Skeletal muscle satellite cell (primary cell): ENCODE measurements around the gene TMEM253. TPM values are rescaled to one million over a fixed set of nuclear protein-coding genes. Genes with fewer than 3 reads are reported as not detected.

Source experiments
- H3K27me3 ChIP-seq: 2 replicates; pipeline ENCODE4 v1.7.0; 2013; ENCODE audit warnings: low read length; ENCODE audit not compliant: control insufficient read depth, insufficient read depth
- H3K36me3 ChIP-seq: 2 replicates; pipeline ENCODE4 v1.7.0; 2013; ENCODE audit warnings: mild to moderate bottlenecking, control low read depth, low read length; ENCODE audit not compliant: insufficient read depth
- H3K4me1 ChIP-seq: 2 replicates; pipeline ENCODE4 v1.7.0; 2013; ENCODE audit warnings: low read length; ENCODE audit not compliant: control insufficient read depth, insufficient read depth
- H3K4me2 ChIP-seq: 2 replicates; pipeline ENCODE4 v1.7.0; 2013; ENCODE audit warnings: mild to moderate bottlenecking, low read length
- H3K4me3 ChIP-seq: 2 replicates; pipeline ENCODE4 v1.7.0; 2013; ENCODE audit warnings: low read length
- H3K9ac ChIP-seq: 2 replicates; pipeline ENCODE4 v1.7.0; 2013; ENCODE audit warnings: mild to moderate bottlenecking, low read depth, low read length, moderate library complexity
- H3K9me3 ChIP-seq: replicated peaks from 2 replicates; pipeline ENCODE4 v1.7.0; 2013; ENCODE audit warnings: mild to moderate bottlenecking, control low read depth, low read length
- total RNA-seq: library from RNA; depleted of rRNA; stranded (reverse); fragments of >200 nt; gene quantifications from 2 replicates; pipeline ENCODE4 v1.2.3, GENCODE V29; 2012; rRNA removed

TMEM253 gene
- total RNA-seq, result under 0.01 and 0.51 TPM in 2 replicates

DNA sequence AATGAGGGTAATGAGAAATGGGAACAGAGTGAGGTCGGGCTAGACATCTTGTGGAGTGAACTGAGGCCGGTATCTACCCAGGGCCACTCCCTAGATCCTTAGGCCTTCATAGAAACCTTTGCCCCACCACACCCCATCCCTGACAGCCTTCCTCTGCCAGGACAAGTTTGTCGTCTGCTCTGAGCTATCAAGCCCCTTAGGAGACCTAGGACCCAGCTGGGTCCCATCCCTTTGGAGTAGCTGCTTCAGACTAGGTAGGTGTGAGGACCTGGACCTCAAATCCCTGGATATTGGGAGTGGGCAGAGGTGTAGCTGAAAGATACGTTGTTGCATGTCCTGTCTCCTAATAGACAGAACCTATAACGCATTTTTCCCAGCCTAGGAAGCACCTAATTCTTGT, at the start of gene TMEM253:
Gene TMEM253 (plus strand): TSS at position 136 of the 400 bp plus-strand sequence. CDS start 278 bp downstream, outside the sequence.
- H3K4me3 ChIP-seq, result no peak within 1 kb of the TSS
- no peak within 1 kb of the TSS for H3K4me2 ChIP-seq
- H3K4me1 ChIP-seq, result peaks cover 42% of the 10 kb centered on the region
- no peak within 1 kb of the TSS for H3K9ac ChIP-seq
- H3K27me3 ChIP-seq, result no peaks in the 10 kb centered on the region
- H3K9me3 ChIP-seq, result no peaks in the 10 kb centered on the region
- H3K36me3 ChIP-seq, result no peaks in the 10 kb centered on the region

DNA sequence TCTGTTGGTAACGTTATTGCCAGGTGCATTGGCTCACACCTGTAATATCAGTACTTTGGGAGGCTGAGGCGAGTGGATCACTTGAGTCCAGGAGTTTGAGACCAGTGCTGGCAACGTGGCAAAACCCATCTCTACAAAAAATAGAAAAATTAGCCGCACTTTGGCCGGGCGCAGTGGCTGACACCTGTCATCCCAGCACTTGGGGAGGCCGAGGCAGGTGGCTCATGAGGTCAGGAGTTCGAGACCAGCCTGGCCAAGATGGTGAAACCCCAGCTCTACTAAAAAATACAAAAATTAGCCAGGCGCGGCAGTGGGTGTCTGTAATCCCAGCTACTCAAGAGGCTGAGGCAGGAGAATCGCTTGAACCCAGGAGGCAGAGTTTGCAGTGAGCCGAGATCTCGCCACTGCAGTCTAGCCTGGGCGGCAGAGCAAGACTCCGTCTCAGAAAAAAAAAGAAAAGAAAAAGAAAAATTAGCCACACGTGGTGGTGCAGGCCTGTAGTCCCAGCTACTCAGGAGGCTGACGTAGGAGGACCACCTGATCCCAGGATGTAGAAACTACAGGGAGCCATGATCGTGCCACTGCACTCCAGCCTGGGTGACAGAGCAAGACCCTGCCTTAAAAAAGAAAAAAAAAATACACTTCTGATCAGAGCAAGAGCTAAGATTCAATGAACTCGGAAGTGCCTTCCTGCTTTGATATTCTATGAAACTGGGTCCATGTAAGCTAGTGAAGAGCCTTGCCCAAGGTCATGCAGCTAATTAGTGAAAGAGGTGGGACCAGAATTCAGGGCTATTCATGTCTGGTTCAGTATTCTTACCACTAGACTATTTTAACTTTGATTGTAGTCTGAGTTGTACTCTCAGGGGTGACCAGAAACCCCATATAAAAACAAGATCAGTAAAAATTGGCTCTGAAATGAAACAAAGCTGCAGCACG, 47.4 kb upstream of the TMEM253 start:
- Histone ChIP-seq H3K4me3 (no peak overlapping the region), H3K9ac (no peak overlapping the region), H3K4me1 (peaks cover 4% of the 10 kb centered on the region), H3K36me3 (no peaks in the 10 kb centered on the region), H3K4me2 (no peak overlapping the region), H3K27me3 (peaks cover 6% of the 10 kb centered on the region), H3K9me3 (no peaks in the 10 kb centered on the region)

DNA sequence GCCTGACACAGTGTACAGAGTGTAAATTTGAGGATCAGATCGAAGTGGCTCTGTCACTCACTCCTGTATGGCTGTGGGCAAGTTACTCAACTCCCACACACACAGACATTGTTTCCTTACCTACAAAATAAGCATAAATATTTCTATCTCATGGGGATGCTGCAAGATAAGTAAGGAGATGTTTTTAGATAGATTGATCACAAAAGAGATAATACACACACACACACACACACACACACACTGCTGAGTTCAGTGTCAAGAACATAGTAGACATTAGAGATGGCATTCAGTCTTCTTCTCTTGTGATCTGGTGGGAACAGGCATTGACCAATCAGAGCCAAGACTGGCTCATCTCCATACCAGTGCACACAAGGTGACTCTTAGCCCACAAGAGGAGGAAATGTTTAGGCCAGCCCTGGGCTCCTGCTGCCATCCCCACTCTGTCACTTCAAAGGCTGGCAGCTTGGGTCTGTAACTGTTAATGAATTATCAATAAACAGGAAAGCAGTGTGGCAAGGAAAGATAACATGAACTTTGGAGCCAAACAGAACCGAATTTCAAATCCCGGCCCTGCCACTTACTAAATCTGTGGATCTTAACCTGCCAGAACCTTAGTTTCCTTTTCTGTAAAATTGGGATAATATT, 46.6 kb upstream of the TMEM253 start:
- Histone ChIP-seq H3K9me3 (no peaks in the 10 kb centered on the region), H3K36me3 (no peaks in the 10 kb centered on the region), H3K4me1 (no peaks in the 10 kb centered on the region), H3K4me3 (no peak overlapping the region), H3K4me2 (no peak overlapping the region), H3K9ac (no peak overlapping the region), H3K27me3 (peaks cover 6% of the 10 kb centered on the region)

DNA sequence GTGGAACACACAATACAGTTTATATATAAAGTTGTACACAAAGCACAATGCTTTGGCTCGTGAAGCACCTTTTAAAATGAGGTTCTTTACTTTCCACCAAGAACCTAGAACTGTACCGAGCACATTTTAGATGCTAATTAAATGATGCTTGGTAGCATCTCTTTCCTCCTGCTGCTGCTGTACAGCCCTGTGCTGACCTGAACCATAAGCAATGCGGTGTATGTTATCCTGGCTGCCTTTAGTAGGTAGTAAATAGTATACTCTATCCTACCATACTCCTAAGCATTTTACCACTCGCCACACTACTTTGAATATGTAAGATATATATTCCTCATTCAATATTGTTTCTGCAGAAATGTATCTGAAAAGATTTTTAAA, 46.1 kb upstream of the TMEM253 start:
- no peak overlapping the region for H3K9ac ChIP-seq
- no peaks in the 10 kb centered on the region for H3K9me3 ChIP-seq
- no peaks in the 10 kb centered on the region for H3K36me3 ChIP-seq
- H3K4me1 ChIP-seq, result no peaks in the 10 kb centered on the region
- H3K4me2 ChIP-seq, result no peak overlapping the region
- H3K4me3 ChIP-seq, result no peak overlapping the region
- peaks cover 6% of the 10 kb centered on the region for H3K27me3 ChIP-seq

DNA sequence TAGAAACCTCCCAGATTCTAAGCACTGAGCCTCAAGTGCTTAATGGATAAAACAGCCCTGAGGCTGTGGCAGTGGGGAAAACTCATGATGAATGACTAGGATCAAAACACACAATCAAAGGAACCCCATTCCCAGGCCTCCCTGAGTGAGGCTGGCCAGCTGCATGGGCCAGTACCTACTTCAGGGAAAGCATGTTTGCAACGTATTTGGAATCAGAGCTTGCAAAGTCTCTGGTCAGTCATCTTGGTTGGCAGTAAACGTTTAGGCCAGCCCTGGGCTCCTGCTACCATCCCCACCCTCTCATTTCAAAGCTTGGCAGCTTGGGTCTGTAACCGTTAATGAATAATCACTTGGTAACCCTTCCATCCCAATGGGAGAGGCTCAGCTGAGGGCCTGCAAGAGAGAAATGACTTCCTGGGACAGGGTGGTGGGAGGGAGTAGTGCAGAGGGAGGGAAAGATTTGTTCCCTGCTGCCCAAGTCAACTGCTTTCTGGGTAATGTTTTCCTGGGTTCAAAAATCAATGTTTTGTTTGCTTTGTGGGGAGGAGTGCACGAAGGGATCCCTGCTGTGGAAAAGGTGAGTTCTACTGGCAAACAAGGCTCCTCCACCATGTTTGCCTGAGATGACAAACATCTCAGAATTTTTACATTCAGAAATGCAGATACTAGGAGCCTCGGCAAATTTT, 45.3 kb upstream of the TMEM253 start:
- H3K4me2 ChIP-seq, result no peak overlapping the region
- no peaks in the 10 kb centered on the region for H3K9me3 ChIP-seq
- no peak overlapping the region for H3K9ac ChIP-seq
- peaks cover 9% of the 10 kb centered on the region for H3K27me3 ChIP-seq
- no peak overlapping the region for H3K4me3 ChIP-seq
- no peaks in the 10 kb centered on the region for H3K4me1 ChIP-seq
- H3K36me3 ChIP-seq, result no peaks in the 10 kb centered on the region

DNA sequence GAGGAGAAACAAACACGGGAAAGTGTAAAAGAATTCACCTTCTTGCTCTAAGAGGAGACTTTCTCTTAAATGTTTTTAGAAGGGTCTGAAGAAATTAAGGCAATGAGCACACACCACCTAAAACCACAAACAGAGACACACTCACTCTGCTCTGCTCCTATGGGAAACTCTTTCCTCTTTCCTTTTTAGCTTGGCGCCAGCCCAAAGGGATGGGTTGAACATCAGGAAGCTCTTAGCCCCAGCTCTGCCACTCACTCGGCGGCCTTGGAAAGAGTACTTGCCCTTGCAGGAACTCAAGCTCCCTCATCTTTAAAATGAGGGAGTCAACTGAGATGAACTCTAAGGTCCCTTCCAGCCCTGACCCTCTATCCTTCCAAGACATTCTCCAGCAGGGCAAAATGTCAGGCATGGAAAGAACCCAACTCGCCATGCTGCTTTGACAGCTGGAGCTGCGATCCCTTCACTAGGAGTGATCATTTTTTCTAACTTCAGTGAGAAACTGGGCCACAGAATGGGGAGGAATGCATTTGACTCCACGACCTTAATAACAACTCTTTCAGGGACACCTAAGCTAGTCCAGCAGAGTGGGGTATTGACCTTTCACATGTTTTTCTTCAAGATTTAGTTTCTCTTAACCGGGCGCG, 44.2 kb upstream of the TMEM253 start:
- Histone ChIP-seq H3K4me3 (no peak overlapping the region), H3K9ac (no peak overlapping the region), H3K4me2 (no peak overlapping the region), H3K27me3 (peaks cover 7% of the 10 kb centered on the region), H3K36me3 (no peaks in the 10 kb centered on the region), H3K4me1 (no peaks in the 10 kb centered on the region), H3K9me3 (no peaks in the 10 kb centered on the region)

DNA sequence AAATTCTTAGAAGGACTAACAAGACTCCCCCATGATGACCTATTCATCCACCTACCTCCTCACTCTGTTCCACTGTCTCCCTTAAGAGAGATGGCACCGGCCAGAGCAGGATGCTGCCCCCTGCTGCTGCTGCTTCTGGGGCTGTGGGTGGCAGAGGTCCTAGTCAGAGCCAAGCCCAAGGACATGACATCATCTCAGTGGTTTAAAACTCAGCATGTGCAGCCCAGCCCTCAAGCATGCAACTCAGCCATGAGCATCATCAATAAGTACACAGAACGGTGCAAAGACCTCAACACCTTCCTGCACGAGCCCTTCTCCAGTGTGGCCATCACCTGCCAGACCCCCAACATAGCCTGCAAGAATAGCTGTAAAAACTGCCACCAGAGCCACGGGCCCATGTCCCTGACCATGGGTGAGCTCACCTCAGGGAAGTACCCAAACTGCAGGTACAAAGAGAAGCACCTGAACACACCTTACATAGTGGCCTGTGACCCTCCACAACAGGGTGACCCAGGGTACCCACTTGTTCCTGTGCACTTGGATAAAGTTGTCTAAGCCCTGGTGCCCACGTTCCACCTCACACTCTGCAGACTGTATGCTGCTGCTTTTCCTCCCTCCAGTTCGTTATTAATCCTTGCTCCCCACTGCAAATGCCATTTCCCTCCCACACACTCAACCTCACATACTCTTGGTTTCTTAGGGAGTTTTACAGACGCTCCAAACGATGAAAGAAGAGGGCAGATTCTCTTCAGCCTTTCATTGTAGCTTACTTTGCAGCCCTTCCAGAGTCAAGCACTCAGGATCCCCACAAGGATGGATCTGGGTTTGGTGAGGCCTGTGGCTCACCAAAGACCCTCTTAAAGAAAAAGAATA, 42.8 kb upstream of the TMEM253 start, which contains the start of gene RNASE8:
Gene RNASE8 (plus strand): TSS at position 20 of the 873 bp plus-strand sequence. CDS start 71 bp downstream, at position 91.
- H3K9ac ChIP-seq, result no peak within 1 kb of the TSS
- H3K4me3 ChIP-seq, result no peak within 1 kb of the TSS
- H3K36me3 ChIP-seq, result no peaks in the 10 kb centered on the region
- H3K4me2 ChIP-seq, result no peak within 1 kb of the TSS
- H3K9me3 ChIP-seq, result no peaks in the 10 kb centered on the region
- peaks cover 5% of the 10 kb centered on the region for H3K27me3 ChIP-seq
- peaks cover 2% of the 10 kb centered on the region for H3K4me1 ChIP-seq

DNA sequence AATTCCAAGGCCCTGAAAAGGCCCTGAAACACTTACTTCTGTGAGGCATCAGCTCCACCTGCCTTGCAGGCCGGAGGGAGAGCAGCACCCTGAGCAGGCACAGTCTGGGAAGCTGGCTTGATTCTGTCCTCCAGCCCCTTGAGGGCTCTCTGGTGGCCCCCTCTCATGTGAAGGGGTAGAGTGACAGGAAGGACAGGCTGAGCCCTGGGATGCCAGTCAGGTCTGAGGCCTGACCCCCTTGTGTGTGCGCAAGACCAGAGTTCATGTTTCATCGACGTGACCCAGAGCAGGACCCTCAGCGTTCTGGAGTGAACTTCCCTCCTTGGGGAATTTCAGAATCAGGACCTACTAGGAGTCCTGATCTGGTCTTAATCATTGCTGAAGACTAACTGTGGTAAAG, 42.0 kb upstream of the TMEM253 start:
- H3K4me1 ChIP-seq, result peaks cover 10% of the 10 kb centered on the region
- no peak overlapping the region for H3K4me3 ChIP-seq

DNA sequence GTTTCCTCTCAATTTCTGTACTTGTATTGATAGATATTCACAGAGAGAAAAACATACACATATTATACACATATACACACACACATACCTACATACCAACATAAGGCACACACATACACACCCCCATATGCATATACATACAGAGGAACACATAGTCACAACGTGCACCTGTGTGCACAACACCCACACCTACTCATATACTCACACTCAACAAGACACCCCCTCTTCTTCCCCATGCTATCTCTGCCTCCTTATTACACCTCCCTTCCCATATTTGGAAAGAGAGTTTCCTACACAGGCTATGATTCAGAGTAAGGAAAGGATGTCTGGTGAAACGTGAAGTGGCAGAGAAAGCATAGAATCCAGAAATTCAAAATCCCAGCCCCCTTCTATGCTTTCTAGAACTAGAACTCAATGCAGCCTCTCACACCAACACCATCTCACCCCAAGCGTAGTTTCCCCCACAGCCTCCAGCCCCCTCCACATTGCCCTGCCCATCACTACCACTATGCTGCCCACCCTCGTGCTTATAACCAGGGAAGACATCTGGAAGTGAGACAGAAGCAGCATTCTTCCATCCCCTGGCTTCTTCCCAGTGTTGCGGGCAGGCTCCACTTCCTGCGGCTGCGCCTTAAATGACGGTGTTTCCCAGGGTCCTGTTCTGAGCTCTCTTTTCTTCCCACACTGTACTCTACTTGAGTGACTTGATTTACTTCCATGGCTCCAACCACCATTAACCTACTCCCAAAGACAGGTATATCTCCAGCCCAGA, 40.8 kb upstream of the TMEM253 start:
- Histone ChIP-seq H3K27me3 (peaks cover 5% of the 10 kb centered on the region), H3K9ac (no peak overlapping the region), H3K9me3 (no peaks in the 10 kb centered on the region), H3K4me3 (no peak overlapping the region), H3K4me2 (no peak overlapping the region), H3K36me3 (no peaks in the 10 kb centered on the region), H3K4me1 (peaks cover 11% of the 10 kb centered on the region)

More for the DNA sequence above, 42.0 kb upstream of the TMEM253 start:
- H3K36me3 ChIP-seq, result no peaks in the 10 kb centered on the region
- H3K9me3 ChIP-seq, result no peaks in the 10 kb centered on the region
- no peak overlapping the region for H3K9ac ChIP-seq
- peaks cover 5% of the 10 kb centered on the region for H3K27me3 ChIP-seq
- H3K4me2 ChIP-seq, result no peak overlapping the region
